ENCODE measurements around the gene GPR22. TPM values are rescaled to one million over a fixed set of nuclear protein-coding genes. Genes with fewer than 3 reads are reported as not detected.

GPR22 gene
- total RNA-seq, 1 donor from 2014 or later, result not detected

DNA sequence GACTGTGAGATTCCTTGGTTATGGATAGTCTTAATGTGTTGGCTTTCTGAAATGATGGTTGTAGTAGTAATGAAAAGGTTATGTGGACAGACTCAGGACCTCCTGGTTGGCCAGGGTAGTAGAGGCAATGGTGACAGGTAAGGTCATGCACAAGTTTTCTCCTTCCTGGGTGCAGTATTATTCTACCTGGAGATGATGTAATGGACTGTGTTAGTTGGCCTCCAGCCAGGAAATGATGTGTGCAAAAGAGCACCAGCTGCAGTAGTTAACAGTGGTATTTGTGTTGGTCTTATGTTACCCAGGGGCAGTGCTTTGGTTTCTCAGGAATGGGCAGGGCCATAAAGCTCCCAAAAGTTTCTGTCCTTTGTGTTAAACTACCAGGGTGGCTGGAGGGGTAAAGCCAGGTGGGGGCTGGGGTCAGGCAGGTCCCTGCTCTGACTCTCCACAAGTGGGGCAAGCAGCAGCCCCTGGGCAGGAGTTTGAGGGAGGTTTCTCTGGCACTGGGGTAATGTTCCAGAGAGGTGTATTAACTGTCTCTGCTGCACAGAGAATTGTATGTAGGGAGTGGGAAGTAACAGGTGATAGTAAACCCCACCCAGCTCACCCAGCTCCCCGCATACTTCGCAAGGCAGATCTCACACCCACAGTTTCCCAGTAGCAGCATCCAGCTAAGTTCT lies 36.3 kb downstream of the GPR22 start:
- Mint-ChIP-seq H3K27ac (ENCODE audit: unreplicated experiment) (no peak overlapping the region), H3K4me3 (ENCODE audit: unreplicated experiment) (no peak overlapping the region), H3K9me3 (ENCODE audit: low read depth) (peaks cover 8% of the 10 kb centered on the region), H3K36me3 (ENCODE audit: low read depth) (peaks cover 16% of the 10 kb centered on the region), H3K4me1 (ENCODE audit: low read depth) (peaks cover 11% of the 10 kb centered on the region), H3K27me3 (ENCODE audit: low read depth) (no peaks in the 10 kb centered on the region)
- no peak for DNase-seq (ENCODE audit: low spot score)
- TF ChIP-seq, protein P1, sequence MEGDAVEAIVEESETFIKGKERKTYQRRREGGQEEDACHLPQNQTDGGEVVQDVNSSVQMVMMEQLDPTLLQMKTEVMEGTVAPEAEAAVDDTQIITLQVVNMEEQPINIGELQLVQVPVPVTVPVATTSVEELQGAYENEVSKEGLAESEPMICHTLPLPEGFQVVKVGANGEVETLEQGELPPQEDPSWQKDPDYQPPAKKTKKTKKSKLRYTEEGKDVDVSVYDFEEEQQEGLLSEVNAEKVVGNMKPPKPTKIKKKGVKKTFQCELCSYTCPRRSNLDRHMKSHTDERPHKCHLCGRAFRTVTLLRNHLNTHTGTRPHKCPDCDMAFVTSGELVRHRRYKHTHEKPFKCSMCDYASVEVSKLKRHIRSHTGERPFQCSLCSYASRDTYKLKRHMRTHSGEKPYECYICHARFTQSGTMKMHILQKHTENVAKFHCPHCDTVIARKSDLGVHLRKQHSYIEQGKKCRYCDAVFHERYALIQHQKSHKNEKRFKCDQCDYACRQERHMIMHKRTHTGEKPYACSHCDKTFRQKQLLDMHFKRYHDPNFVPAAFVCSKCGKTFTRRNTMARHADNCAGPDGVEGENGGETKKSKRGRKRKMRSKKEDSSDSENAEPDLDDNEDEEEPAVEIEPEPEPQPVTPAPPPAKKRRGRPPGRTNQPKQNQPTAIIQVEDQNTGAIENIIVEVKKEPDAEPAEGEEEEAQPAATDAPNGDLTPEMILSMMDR (IDR thresholded peaks at IDR 0.05), result no peak

DNA sequence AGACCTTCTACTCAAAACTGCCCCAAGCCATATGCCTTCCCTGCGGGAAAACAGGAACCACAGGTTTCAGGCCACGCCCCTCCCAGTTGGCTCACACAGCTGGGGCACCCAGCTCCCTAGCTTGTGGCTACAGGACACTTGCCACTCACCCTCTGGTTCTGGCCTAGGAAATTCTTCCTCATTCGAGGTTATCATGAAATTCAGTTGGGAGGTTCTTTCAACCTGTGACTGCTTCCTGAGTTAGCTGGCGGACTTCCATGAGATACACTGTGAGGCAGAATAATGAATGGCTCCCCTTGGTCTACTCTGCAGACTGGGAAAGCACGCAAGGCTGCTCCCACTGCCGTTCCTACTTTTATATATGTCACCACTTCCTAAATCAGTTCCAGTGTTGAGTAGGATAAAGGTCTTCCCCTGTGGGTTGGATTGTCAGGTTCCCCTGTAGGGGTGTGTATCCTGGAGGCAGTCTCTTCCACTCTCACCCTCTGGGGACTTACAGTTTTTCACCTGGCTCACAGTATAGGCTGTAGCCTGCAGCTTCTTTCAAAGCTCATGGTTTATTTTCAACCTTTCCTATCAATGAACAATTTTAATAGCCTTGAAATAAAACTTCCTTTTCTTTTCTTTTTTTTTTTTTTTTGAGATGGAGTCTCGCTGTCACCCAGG lies 37.0 kb downstream of the GPR22 start:
- Mint-ChIP-seq H3K9me3 (ENCODE audit: low read depth) (peaks cover 8% of the 10 kb centered on the region), H3K4me3 (ENCODE audit: unreplicated experiment) (no peak overlapping the region), H3K36me3 (ENCODE audit: low read depth) (peaks cover 16% of the 10 kb centered on the region), H3K27me3 (ENCODE audit: low read depth) (no peaks in the 10 kb centered on the region), H3K27ac (ENCODE audit: unreplicated experiment) (no peak overlapping the region), H3K4me1 (ENCODE audit: low read depth) (peaks cover 11% of the 10 kb centered on the region)
- TF ChIP-seq, protein P1 (IDR thresholded peaks at IDR 0.05), result no peak
- DNase-seq (ENCODE audit: low spot score), result no peak

Other genes with a start within 250 kb of the GPR22 start
- 52.8 to 56.6 TPM (median 53.8 TPM) in 3 replicates for gene COG5, start 93.9 kb downstream of the GPR22 start, total RNA-seq
- 4.6 to 8.8 TPM (median 4.9 TPM) in 3 replicates for gene DUS4L, start 93.9 kb downstream of the GPR22 start, total RNA-seq
- gene BCAP29, start 110.2 kb downstream of the GPR22 start, total RNA-seq, result 63.3 to 73.0 TPM (median 69.0 TPM) in 3 replicates
- gene SLC26A4, start 190.8 kb downstream of the GPR22 start, total RNA-seq, result 0.55 to 0.85 TPM (median 0.60 TPM) in 3 replicates